SU-DHL-6 (cell line): ENCODE measurements around the gene HEATR5A.

Experiments
- H2AFZ ChIP-seq: fragments of 200-600 bp; sonication (generic); 2 replicates; pipeline ENCODE4 v1.6.1; 2014; ENCODE audit warnings: low read depth, mild to moderate bottlenecking, moderate library complexity, mixed read lengths, antibody characterized with exemption, low read length; ENCODE audit not compliant: severe bottlenecking
- H3F3A ChIP-seq: fragments of 200-600 bp; shearing (Covaris generic); 2 replicates; pipeline ENCODE4 v1.6.0; 2016; ENCODE audit warnings: antibody characterized with exemption, mild to moderate bottlenecking; ENCODE audit not compliant: insufficient read depth
- H3K27ac ChIP-seq: fragments of 200-600 bp; sonication (generic); 2 replicates; pipeline ENCODE4 v1.5.1; 2016; ENCODE audit warnings: low read depth, mild to moderate bottlenecking, low read length, moderate library complexity, mixed read lengths
- H3K27me3 ChIP-seq: fragments of 200-600 bp; sonication (generic), shearing (Covaris generic); 2 replicates; pipeline ENCODE4 v1.6.0; 2014; ENCODE audit warnings: mild to moderate bottlenecking, low read length
- H3K36me3 ChIP-seq: fragments of 200-600 bp; sonication (generic); 2 replicates; pipeline ENCODE4 v1.6.1; 2014; ENCODE audit warnings: mild to moderate bottlenecking, low read length, mixed read lengths
- H3K4me2 ChIP-seq: fragments of 300-600, 200-600 bp; shearing (Covaris generic), sonication (generic); 2 replicates; pipeline ENCODE4 v1.6.0; 2014; ENCODE audit warnings: low read length, low read depth, mild to moderate bottlenecking; ENCODE audit not compliant: poor library complexity, severe bottlenecking
- H3K4me3 ChIP-seq: fragments of 200-600 bp; sonication (generic); 2 replicates; pipeline ENCODE4 v1.5.1; 2014; ENCODE audit warnings: antibody characterized with exemption, low read length, mild to moderate bottlenecking, mixed read lengths; ENCODE audit not compliant: insufficient read depth, poor library complexity, severe bottlenecking
- H3K79me2 ChIP-seq: fragments of 200-600 bp; sonication (generic); 2 replicates; pipeline ENCODE4 v1.6.1; 2014; ENCODE audit warnings: mild to moderate bottlenecking, low read length, moderate library complexity; ENCODE audit not compliant: insufficient read depth
- H3K9ac ChIP-seq: fragments of 200-600 bp; sonication (generic); 2 replicates; pipeline ENCODE4 v1.7.0; 2014; ENCODE audit warnings: mild to moderate bottlenecking, low read length
- H3K9me2 ChIP-seq: fragments of 200-600 bp; sonication (generic); replicated peaks from 2 replicates; pipeline ENCODE4 v1.6.1; 2014; ENCODE audit warnings: low read length; ENCODE audit not compliant: insufficient read depth
- H3K9me3 ChIP-seq: fragments of 200-600 bp; sonication (generic); 2 replicates; pipeline ENCODE4 v1.6.1; 2014; ENCODE audit warnings: low read length, mixed read lengths; ENCODE audit not compliant: insufficient read depth
- H4K20me1 ChIP-seq: fragments of 200-600 bp; sonication (generic); 2 replicates; pipeline ENCODE4 v1.6.1; 2014; ENCODE audit warnings: low read depth, mild to moderate bottlenecking, antibody characterized with exemption, low read length, moderate library complexity, mixed read lengths
- CTCF ChIP-seq: fragments of 200-600 bp; sonication (generic); IDR thresholded peaks from one replicate; pipeline ENCODE4 v1.5.1; 2017; ENCODE audit warnings: antibody characterized with exemption, mild to moderate bottlenecking, low read length, moderate library complexity; ENCODE audit not compliant: insufficient read depth, poor library complexity, severe bottlenecking
- EZH2phosphoT487 ChIP-seq: fragments of 200-600 bp; sonication (generic), shearing (Covaris generic); conservative IDR thresholded peaks from 2 replicates; pipeline ENCODE4 v1.6.1; 2018; ENCODE audit warnings: mild to moderate bottlenecking, antibody characterized with exemption, low read length, moderate library complexity, mixed read lengths

HEATR5A gene

DNA sequence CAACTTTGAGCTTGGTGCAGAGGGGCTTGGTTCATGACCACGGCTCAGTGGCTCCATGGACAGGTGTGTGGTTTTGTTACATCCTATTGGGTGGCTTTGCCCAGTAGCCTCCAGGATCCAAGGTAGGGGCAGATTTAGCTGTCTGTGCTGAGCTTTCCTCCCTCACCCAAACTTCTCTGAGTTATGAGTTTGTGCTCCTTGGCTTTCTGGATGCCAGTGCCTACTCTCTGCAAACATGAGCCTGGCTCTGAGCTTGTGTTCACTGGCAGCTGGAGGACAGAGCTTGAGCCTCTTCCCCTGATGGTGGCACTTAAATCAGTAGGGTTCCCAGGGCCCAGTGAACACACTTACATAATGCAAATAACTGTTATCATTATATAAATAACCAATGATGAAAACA, 167.5 kb downstream of the HEATR5A start:
- Histone ChIP-seq H3K4me3 (no peak overlapping the region), H3K27ac (no peak overlapping the region), H3K27me3 (no peaks in the 10 kb centered on the region), H3K9ac (no peak overlapping the region), H4K20me1 (no peaks in the 10 kb centered on the region), H3K9me2 (no peaks in the 10 kb centered on the region), H3F3A (no peaks in the 10 kb centered on the region), H3K79me2 (no peaks in the 10 kb centered on the region), H3K4me2 (no peak overlapping the region), H3K36me3 (no peaks in the 10 kb centered on the region), H2AFZ (no peak overlapping the region), H3K9me3 (no peaks in the 10 kb centered on the region)
- TF ChIP-seq CTCF: no peak

DNA sequence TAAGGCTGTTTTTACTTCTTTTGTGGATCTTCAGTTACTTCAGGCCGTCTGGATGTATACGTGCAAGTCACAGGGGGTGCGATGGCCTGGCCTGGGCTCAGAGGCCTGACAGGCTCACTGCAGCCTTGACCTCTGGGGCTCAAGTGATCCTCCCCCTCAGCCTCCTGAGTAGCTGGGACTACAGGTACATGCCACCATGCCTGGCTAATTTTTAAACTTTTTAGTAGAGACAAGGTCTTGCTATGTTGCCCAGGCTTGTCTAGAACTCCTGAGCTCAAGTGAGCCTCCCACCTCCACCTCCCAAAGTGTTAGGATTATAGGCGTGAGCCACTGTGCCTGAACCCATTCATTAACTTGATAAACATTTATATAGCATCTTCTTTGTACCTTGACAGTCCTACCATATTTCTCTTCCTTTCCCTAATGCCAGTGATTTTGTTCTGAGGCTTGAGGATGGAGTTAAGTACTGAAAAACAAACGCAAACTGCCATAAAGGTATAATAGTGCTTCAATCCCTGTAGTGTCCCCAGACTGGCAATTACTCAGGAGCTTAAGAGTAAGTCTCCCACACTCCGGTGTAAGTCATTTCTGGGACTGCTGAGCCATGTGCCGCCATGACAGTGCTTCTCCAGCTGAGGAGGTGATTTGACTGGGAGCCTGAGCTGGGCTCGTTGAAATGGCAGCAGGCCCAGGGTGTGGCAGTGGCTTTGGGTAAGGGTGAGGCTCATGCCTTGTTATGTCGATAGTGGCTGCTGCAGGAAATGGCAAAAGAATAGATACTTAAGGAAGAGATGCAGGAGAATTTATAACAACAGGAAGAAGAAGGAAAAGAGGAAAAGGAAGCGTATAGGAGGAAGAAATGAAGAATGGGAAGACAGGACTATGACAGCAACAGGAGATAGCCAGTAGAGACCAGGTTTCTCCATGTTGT, 169.1 kb downstream of the HEATR5A start:
- Histone ChIP-seq H3K27me3 (no peaks in the 10 kb centered on the region), H3F3A (no peaks in the 10 kb centered on the region), H2AFZ (no peak overlapping the region), H3K9ac (no peak overlapping the region), H3K9me3 (no peaks in the 10 kb centered on the region), H3K9me2 (no peaks in the 10 kb centered on the region), H3K79me2 (no peaks in the 10 kb centered on the region), H3K36me3 (no peaks in the 10 kb centered on the region), H3K4me3 (no peak overlapping the region), H3K27ac (no peak overlapping the region), H4K20me1 (no peaks in the 10 kb centered on the region), H3K4me2 (no peak overlapping the region)
- no peak for TF ChIP-seq EZH2phosphoT487
- no peak for TF ChIP-seq CTCF

- Histone ChIP-seq H3K9me2 (no peaks in the 10 kb centered on the region), H3K79me2 (no peaks in the 10 kb centered on the region), H3K36me3 (no peaks in the 10 kb centered on the region), H3K9ac (no peak overlapping the region), H3K9me3 (no peaks in the 10 kb centered on the region), H3K4me3 (no peak overlapping the region), H3K27ac (no peak overlapping the region), H2AFZ (no peak overlapping the region), H4K20me1 (no peaks in the 10 kb centered on the region), H3K27me3 (no peaks in the 10 kb centered on the region), H3K4me2 (no peak overlapping the region), H3F3A (no peaks in the 10 kb centered on the region)
- TF ChIP-seq CTCF (no peak), EZH2phosphoT487 (no peak)
These were observed 175.7 kb downstream of the HEATR5A start for GRCh38 chr14:31244626-31245025.
